ENCODE data around the gene ADAMTS20.
"Not testable (repeated sequence)": the region's sequence is repeated elsewhere in the genome, so short reads cannot be mapped to it uniquely, and the experiment has no call there.

ADAMTS20 gene

DNA sequence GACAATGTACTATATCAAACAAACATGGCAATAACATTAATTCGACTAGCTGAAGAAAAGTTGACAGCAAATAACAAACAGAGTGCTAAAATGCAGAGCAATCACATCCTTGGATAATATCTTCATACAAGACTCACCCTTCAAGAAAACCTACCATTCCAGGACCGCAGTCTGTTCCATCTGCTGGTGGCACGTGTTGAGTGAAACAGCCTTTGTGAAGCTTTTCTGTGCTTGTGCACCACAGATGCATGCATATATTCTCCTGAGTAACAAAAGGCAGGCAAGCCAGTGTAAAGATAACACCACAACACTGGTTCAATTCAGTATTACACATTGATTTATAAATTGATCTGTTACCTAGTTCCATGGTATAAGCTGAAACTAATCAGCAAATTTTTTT lies 89.3 kb downstream of the ADAMTS20 start:
- no peak for DNase-seq

DNA sequence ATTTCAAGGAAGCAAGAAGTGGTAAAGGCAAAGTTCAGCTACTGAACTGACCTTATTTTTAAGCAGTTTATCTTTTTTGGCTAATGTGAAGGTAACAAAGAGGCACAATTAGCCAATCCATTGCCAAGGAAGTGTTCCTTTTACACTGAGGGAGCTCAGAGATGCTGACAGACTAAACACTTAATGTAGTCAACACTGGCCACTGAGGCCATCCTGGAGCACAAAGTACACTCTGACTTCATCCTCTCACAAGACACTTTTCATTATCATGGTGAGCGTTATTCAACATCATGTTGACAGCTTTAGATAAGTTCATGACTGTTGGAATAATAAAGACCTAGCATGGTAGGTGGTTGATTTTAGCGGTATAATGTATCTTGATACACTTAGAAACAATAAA lies 89.9 kb downstream of the ADAMTS20 start:
- no peak for DNase-seq

DNA sequence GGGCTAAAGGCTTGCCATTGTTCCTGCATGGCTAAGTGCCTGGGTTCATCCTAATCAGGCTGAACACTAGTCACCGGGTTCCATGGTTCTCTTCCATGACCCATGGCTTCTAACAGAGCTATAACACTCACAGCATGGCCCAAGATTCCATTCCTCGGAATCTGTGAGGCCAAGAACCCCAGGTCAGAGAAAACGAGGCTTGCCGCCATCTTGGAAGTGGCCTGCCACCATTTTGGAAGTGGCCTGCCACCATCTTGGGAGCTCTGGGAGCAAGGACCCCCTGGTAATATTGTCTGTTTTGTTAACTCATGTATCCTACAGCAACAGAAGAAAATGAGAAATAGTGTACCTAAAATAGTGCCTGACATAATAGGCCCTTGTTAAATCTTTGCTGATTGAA lies 92.7 kb downstream of the ADAMTS20 start:
- no peak for DNase-seq

GRCh38 chr12:43453761-43454160 lies 98.2 kb downstream of the ADAMTS20 start:
- no peak for DNase-seq

DNA sequence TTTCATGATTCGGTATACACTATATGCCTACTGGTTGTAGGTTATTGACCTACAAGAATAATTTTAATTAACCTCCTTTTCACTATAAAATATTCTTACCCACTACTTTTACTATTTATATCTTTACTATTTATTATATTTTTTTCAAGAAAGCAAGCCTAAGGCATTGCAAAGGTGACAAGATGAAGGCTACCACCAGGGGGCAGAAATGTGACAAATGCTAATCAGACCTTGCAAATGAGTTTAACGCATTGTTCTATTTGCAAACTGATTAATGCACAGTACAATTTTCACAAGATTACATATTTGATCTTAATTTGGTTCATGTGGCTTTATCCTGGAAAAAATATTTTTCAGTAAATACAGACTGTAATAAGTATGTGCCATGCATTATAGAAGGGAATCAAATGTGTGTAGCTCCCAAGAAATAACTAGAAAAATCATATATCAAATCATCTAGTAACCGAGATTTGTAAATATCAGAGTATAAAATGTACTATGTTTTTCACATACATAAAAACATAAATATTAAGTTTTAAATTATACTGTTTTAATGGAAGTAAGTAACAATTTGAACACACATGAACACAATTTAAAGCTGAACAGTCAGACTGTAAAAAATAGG lies 107.0 kb downstream of the ADAMTS20 start:
- DNase-seq: peak; percentile 51

DNA sequence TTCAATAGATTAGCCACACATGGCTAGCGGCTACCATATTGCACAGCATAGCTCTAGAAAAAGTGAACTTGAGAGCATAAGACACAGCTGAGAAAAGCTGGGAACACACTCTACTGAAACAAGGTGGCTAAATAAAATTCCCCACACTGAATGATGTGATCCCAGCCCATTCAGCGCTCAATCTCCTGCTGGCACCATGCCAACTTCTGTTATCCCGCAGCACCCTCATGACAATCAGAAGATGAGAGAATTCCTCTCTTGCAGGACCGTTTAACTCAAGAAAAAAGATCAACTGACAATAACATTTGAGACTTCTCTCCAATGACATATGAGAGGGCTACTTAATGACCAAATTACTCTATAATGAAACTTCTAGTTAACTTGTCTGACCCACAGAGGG lies 115.4 kb downstream of the ADAMTS20 start:
- no peak for DNase-seq

GRCh38 chr12:43434614-43435013 lies 117.4 kb downstream of the ADAMTS20 start:
- DNase-seq: no peak

DNA sequence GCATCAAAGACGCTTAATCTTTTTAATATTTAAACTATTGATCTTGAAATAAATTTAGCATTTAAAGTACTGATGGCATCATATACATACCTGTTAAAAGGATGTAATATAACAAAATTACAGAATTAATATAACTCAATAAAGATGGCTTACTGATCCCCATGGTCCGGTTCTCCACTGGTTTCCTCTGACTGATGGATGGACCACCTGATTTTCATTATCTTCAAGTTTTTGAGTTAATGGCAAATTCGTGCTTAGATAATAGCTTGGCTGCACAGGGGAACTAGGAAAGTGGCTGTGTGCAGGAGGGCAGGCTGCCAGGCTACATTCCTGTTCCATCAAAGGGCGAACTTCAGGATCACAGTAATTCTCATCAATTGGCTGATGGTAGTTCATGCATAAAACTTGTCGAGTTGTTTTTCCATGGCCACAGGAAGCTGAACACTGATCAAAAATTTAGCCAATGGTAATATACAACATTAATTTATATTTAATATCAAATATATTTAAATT lies 123.9 kb downstream of the ADAMTS20 start:
- DNase-seq: no peak

- peak; percentile 5 for DNase-seq
Observed at GRCh38 chr12:43425361-43425760, 126.6 kb downstream of the ADAMTS20 start.

- DNase-seq: no peak
Observed at GRCh38 chr12:43416981-43417380, 135.0 kb downstream of the ADAMTS20 start.

DNA sequence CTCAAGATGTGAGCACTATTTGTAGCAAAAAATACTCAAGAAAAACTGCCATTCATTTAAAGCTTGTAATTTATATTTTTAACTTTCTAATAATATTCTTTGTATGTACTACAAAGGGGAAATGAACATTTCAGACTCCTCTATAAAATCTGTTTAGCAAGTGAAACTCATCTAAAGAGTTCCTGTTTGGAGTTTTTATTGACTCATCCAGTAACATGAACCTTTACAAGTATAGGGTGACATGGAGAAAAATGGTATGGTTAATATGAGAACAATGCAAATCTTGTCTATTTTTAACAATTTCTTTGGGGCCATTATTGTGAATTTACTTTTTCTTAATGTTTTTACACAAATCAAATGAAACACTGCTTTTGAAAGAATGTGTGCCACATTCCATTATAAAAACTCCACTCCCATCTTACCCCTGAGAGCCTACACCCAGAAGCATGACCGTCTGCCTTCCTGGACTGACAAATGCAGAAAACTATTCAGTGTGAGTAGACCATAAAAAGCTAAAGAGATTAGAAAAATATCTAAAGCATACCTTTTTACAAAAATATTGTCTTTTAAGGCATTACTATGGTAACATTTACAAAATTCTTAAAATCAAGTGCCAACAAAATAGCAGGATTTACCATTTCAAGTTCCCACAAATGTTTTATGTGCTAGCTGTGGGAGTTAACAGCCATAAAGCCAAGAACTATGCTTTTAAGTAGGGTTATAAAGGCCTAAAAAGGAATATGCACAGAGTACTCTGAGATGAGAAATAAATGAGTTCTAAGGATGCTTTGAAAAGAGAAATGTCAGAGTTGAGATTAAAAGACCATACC lies 144.0 kb downstream of the ADAMTS20 start:
- no peak for DNase-seq

GRCh38 chr12:43406801-43407200 lies 145.2 kb downstream of the ADAMTS20 start:
- DNase-seq: no peak

DNA sequence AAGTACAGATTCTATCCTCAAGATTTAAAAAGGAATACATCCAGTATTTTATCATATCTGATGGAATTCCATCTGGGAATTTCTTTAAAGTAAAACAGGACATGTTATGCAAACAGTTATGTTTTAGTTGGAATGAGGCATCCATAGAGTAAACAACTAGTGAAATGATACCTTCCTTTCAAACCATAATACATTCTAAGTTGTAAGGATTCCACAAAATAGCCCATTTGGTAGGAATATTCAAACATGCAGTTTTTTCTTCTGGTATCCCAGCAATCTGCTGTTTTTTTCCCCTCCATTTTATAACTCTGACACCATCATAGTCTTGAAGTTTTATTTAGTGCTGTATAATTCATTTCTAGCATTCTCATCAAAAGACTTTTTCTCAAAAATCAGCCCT lies 149.6 kb downstream of the ADAMTS20 start:
- no peak for DNase-seq

DNA sequence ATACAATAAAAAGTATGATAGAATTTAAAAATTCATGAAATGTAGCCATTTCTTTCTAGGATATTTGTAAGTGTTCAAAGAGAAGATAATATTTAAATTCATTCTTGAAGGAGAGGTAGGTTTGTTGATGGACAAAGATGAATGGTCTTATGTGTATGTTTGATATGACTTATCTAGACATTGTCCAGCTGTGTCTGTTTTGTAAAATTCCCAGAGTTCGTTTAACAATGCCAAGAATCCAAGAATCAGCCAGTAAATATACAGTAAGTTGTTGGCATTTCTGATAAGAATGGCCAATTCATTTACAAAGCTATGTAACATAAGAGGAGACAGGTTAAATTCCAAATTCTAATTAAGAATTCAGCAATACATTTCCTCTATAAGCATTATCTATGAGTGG lies 150.9 kb downstream of the ADAMTS20 start:
- no peak for DNase-seq

DNA sequence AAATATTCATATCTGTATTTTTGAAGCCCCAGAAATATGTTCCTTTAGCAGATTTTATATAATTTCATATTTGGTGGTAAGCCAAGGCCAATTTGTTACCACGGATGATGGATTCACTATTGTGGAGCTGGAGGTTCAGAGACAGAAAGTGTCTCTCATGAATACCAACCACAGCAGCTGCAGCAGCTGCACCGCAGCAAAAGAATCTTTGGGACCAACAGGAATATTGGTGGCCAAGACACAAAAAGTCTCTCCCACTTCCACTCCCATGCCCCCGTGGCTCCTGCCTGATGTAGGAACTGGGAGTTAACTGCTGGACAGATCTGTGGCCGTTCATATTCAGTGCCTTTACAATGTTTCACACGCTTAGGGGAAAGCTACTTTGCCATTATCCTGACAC lies 155.3 kb downstream of the ADAMTS20 start:
- no peak for DNase-seq

DNA sequence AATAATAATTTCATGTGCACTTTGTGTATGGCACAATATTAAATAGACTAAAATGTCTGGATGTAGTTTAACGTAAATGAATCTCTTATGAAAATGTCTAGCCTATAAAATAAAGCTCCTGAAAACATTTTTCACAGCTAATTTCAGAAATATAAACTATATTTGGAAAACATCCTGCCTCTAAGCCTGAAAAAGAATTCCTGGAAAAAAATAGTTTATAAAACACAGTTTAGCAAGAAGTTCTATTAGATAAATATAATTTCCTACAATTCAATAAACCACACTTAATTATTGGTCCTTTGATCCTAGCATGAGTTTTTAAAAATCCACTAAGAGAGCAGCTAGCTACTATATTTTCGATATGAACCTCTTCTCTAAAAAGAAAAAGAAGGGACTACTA lies 159.9 kb downstream of the ADAMTS20 start:
- no peak for DNase-seq

GRCh38 chr12:43381879-43382278 lies 170.1 kb downstream of the ADAMTS20 start:
- no peak for DNase-seq

DNA sequence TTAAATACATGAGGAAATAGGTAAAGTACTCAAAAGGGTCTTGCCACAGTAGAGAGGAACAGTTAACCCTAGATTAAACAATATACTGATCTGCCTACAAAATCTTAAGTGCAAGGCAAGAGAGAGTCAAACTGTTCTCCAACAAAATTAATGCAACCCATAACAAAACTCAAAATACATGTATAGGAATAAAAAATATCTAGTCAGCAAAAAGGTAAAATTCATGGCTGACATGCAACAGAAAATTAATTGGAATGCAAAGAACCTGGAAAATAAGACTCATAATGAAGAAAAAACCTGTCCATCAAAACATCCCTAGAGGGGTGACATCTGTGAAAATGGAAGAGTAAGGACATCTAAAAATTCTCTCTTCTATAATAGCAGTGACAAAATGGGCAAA lies 173.6 kb downstream of the ADAMTS20 start:
- no peak for DNase-seq

DNA sequence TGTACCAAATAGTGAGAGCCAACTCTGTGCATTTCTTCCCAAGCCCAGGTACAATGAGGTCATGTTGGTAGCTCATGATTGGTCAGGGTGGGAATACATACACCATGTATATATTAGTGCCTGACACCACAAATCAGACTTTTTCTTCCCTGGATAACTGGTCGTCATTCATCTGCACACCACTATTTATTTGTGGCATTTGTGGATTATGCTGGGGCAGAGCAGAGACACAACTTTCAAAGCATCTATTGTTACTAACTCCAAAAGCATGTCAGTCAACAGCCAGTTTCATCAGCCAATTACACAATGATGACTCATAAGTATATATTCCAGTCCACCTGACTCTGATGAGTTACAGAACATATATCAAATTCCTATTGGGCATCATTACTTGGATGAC lies 181.7 kb downstream of the ADAMTS20 start:
- DNase-seq: no peak

DNA sequence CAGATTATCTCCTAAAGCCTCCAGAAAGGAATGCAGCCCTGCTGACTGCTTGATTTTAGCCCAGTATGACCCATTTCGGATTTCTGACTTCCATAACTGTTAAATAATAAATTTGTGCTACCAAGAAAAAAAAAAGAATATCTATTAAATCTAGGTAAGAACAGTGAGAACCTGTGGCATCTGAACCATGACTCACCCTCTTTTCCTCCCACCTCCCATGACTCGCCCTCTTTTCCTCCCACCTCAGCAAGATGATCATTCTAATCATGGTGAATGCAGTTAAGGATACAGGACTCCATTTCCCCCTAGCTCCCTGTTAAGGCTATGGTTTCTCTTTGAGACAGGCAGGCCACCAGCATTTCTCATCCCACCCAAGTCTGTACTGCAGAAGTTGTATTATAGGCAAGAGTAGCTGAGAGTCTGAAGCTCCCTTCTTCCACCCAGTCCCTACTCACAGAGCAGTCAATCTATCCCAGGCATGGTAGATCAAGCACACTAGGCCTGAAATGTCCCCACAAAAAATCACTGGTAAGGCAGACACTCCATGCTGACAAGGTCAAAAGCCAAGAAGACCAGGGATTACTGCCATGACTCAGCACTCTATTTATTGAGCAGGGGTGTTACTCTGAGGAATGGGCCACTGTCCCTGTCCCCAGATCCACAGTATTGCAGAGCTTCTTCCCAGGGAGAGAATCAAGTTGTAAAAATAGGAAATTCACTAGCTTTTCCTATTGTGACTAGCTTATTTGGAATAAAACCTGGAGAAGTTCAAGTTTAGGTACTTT lies 188.9 kb downstream of the ADAMTS20 start:
- no peak for DNase-seq

- DNase-seq: no peak
Observed at GRCh38 chr12:43361031-43361710, 190.8 kb downstream of the ADAMTS20 start.

- not testable (repeated sequence) for DNase-seq
Observed at GRCh38 chr12:43360001-43360400, 192.0 kb downstream of the ADAMTS20 start.

- DNase-seq: no peak
Observed at GRCh38 chr12:43357141-43357540, 194.9 kb downstream of the ADAMTS20 start.
